ENCODE data around the gene MUC4. TPM values are rescaled to one million over a fixed set of nuclear protein-coding genes. Genes with fewer than 3 reads are reported as not detected.

MUC4 gene
- total and polyA plus RNA-seq, 10 of the 15 experiments (the other 5 are each of a cell fraction or from before 2014, with no cell fraction given) = 0.02 to 0.46 (median 0.27) TPM; not detected in 4

DNA sequence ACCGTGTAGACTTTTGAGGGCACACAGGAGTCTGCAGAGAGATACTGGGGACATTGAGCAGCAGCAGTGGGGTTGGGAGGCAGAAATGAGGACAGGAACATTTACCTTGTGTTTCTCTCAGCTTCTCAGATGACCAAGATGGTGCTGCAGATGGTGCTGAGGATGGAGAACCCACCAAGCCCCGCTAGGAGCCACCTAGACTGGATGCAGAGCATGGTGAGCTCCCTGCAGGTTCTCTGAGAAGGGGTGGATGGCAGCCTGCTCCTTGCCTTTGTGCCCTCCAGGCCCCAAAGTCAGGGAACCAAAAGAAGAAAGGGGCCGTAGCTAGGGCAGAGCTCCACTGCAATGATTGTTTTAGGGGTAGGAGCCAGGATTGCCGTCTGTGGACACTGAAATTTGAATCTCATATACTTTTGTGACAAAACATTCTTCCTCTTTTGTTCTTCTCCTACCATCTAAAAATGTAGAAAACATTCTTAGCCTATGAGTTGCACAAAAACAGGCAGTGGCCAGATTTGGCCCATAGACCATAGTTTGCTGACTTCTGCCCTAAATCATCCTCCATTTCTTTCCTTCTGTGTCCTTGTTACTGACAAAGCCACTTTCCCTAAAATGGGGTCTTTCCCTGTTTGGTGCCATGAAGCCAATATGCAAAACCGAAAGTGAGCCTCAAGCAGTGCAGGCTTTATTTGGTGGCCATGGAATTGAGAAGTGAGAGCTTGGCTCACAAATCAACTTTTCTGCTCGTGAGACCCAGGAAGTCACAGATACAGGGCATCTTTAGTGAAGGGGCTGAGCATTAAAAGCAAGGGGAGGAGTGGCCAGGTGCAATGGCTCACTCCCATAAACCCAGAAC is 102.9 kb downstream of the MUC4 start:
- Histone ChIP-seq H3K27me3 (replicated peaks in 1 of 2; ENCODE audit: control insufficient read depth in 2 of 2, insufficient read depth in 2 of 2, low read length in 1 of 2) (no peaks in the 10 kb centered on the region), H3K9me3 (replicated peaks; ENCODE audit: control insufficient read depth, insufficient read depth, low read length) (no peaks in the 10 kb centered on the region), H3K4me1 (ENCODE audit: control insufficient read depth, insufficient read depth, low read length) (0 out of 2 replicates have a peak, but pooled peaks cover 4% of the 10 kb centered on the region), H3K27ac (ENCODE audit: control insufficient read depth, insufficient read depth) (no peak overlapping the region), H3K4me3 (no peak overlapping the region), H3K4me2 (ENCODE audit: control insufficient read depth, insufficient read depth) (no peak overlapping the region), H3K9ac (ENCODE audit: control insufficient read depth, insufficient read depth, low read length) (no peak overlapping the region), H2AFZ (ENCODE audit: control insufficient read depth, low read depth, low read length) (no peak overlapping the region), H3K79me2 (ENCODE audit: control insufficient read depth, insufficient read depth, low read length) (no peaks in the 10 kb centered on the region), H3K36me3 (ENCODE audit: control insufficient read depth in 2 of 2, insufficient read depth in 2 of 2, low read length in 1 of 2) (no peaks in the 10 kb centered on the region), H4K20me1 (ENCODE audit: control insufficient read depth, insufficient read depth) (no peaks in the 10 kb centered on the region)
- ChIA-PET SMC1A (ENCODE audit: uncharacterized antibody, unreplicated experiment) (interaction anchor here (0.6 kb wide), 1 partner anchor 151 kb away, joined by 5 read pairs; no protein-coding TSS in a partner anchor), POLR2A (no interaction called here), RAD21 (ENCODE audit: unreplicated experiment) (no interaction called here), CTCF (interaction anchor here (1.0 to 1.4 kb wide), 2 partner anchors 128 to 141 kb away, joined by 3 read pairs; no protein-coding TSS in a partner anchor)
- TF ChIP-seq ZZZ3 (IDR thresholded peaks at IDR 0.05; ENCODE audit: control insufficient read depth, insufficient read length, low read depth) = no peak
- TF ChIP-seq, protein P1, sequence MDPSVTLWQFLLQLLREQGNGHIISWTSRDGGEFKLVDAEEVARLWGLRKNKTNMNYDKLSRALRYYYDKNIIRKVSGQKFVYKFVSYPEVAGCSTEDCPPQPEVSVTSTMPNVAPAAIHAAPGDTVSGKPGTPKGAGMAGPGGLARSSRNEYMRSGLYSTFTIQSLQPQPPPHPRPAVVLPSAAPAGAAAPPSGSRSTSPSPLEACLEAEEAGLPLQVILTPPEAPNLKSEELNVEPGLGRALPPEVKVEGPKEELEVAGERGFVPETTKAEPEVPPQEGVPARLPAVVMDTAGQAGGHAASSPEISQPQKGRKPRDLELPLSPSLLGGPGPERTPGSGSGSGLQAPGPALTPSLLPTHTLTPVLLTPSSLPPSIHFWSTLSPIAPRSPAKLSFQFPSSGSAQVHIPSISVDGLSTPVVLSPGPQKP (IDR thresholded peaks at IDR 0.05; ENCODE audit: low read depth, low read length) = no peak
- TF ChIP-seq BHLHE40 (IDR thresholded peaks at IDR 0.05; ENCODE audit: borderline replicate concordance in 1 of 2, low read depth in 2 of 2, low read length in 1 of 2) = peak in 1 of 2 experiments; percentile 11; a peak in 1 of 4 replicates
- TF ChIP-seq NR2C1 (IDR thresholded peaks at IDR 0.05) = no peak
- peak; percentile 42; the same call in 1 of the 2 replicates for TF ChIP-seq YY1 (IDR thresholded peaks at IDR 0.05; ENCODE audit: low read depth, low read length)
- peak; percentile 63; the same call in 1 of the 3 replicates for TF ChIP-seq POU2F2 (IDR thresholded peaks at IDR 0.05; ENCODE audit: borderline replicate concordance, low read depth, low read length)
- no peak for TF ChIP-seq SREBF2 (IDR thresholded peaks at IDR 0.05; ENCODE audit: low read length)
- TF ChIP-seq SPI1 (IDR thresholded peaks at IDR 0.05; ENCODE audit: borderline replicate concordance, insufficient read depth, low read depth, low read length) = peak; percentile 45; the same call in 1 of the 2 replicates
- TF ChIP-seq, protein P2, sequence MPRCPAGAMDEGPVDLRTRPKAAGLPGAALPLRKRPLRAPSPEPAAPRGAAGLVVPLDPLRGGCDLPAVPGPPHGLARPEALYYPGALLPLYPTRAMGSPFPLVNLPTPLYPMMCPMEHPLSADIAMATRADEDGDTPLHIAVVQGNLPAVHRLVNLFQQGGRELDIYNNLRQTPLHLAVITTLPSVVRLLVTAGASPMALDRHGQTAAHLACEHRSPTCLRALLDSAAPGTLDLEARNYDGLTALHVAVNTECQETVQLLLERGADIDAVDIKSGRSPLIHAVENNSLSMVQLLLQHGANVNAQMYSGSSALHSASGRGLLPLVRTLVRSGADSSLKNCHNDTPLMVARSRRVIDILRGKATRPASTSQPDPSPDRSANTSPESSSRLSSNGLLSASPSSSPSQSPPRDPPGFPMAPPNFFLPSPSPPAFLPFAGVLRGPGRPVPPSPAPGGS (IDR thresholded peaks at IDR 0.05; ENCODE audit: borderline replicate concordance, insufficient read depth, low read depth, low read length, poor library complexity, severe bottlenecking) = no peak
- TF ChIP-seq, protein P3, sequence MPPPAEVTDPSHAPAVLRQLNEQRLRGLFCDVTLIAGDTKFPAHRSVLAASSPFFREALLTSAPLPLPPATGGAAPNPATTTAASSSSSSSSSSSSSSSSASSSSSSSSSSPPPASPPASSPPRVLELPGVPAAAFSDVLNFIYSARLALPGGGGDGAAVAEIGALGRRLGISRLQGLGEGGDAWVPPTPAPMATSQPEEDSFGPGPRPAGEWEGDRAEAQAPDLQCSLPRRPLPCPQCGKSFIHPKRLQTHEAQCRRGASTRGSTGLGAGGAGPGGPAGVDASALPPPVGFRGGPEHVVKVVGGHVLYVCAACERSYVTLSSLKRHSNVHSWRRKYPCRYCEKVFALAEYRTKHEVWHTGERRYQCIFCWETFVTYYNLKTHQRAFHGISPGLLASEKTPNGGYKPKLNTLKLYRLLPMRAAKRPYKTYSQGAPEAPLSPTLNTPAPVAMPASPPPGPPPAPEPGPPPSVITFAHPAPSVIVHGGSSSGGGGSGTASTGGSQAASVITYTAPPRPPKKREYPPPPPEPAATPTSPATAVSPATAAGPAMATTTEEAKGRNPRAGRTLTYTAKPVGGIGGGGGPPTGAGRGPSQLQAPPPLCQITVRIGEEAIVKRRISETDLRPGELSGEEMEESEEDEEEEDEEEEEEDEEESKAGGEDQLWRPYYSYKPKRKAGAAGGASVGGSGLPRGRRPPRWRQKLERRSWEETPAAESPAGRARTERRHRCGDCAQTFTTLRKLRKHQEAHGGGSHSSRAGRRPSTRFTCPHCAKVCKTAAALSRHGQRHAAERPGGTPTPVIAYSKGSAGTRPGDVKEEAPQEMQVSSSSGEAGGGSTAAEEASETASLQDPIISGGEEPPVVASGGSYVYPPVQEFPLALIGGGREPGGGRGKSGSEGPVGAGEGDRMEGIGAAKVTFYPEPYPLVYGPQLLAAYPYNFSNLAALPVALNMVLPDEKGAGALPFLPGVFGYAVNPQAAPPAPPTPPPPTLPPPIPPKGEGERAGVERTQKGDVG (CRISPR knock-in tag; IDR thresholded peaks at IDR 0.05) = no peak
- in situ Hi-C loops (cut with MboI) (no loop called here), intact Hi-C loops (cut with micrococcal nuclease; ENCODE audit: unreplicated experiment) (no loop called here)
- no peak for FAIRE-seq
- peak; percentile 30; the same call in 1 of the 3 replicates for ATAC-seq
- BruUV-seq (replicated peaks) = no TSS peak
- 60% methylated on average over 6 of the region's 6 CpGs for WGBS (ENCODE audit: insufficient coverage, insufficient replicate concordance, low lambda C conversion rate, missing lambda C conversion rate)
- peak; percentile 19 for DNase-seq (ENCODE audit: low read depth, low spot score)

All from GM12878 (cell line).